ENCODE measurements around the gene RPL22L1.

RPL22L1 gene

GRCh38 chr3:170869645-170870593 lies at the start of gene RPL22L1:
TSS of gene RPL22L1 (minus strand) at chr3:170870195. CDS start at chr3:170870167, 28 bp downstream.
- no peak for TF ChIP-seq EZH2phosphoT487 (IDR thresholded peaks at IDR 0.05; ENCODE audit: borderline replicate concordance, low read length)
- no peak for TF ChIP-seq CTCF (IDR thresholded peaks at IDR 0.05; ENCODE audit: low read depth, low read length, poor library complexity, severe bottlenecking)
- Histone ChIP-seq H3F3A (ENCODE audit: control insufficient read depth, insufficient read depth) (peaks cover 47% of the 10 kb centered on the region), H3K4me3 (ENCODE audit: low read length) (peak within 1 kb of the TSS; percentile 83), H3K27ac (ENCODE audit: low read depth, low read length) (peak within 1 kb of the TSS; percentile 84), H3K4me2 (ENCODE audit: low read length) (peak within 1 kb of the TSS; percentile 87), H3K9me3 (ENCODE audit: control insufficient read depth, insufficient read depth, low read length) (no peaks in the 10 kb centered on the region), H3K79me2 (ENCODE audit: control insufficient read depth, low read length) (peaks cover 35% of the 10 kb centered on the region), H3K27me3 (ENCODE audit: control insufficient read depth, low read length) (no peaks in the 10 kb centered on the region), H3K9me2 (replicated peaks; ENCODE audit: control insufficient read depth, low read length) (no peaks in the 10 kb centered on the region), H3K36me3 (ENCODE audit: control insufficient read depth, low read length) (peaks cover 50% of the 10 kb centered on the region), H3K4me1 (ENCODE audit: control insufficient read depth, low read length) (peaks cover 27% of the 10 kb centered on the region), H4K20me1 (ENCODE audit: control insufficient read depth, insufficient read depth, low read depth, low read length) (peaks cover 15% of the 10 kb centered on the region; the same call in 1 of the 2 replicates)

DNA sequence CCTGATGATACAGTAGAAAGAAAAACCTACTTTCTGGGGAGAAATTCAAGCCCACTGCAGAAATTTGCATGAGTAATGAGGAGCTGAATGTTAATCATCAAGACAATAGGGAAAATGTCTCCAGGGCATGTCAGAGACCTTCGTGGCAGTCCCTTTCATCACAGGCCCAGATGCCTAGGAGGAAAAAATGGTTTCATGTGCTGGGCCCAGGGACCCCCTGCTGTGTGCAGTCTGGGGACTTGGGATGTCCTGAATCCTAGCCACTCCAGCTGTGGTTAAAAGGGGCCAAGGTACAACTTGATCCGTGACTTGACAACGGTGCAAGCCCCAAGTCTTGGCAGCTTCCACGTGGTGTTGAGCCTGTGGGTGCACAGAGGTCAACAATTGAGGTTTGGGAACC lies 48.7 kb upstream of the RPL22L1 start:
- Histone ChIP-seq H3K36me3 (ENCODE audit: control insufficient read depth, low read length) (no peaks in the 10 kb centered on the region), H3K27ac (ENCODE audit: low read depth, low read length) (no peak overlapping the region), H4K20me1 (ENCODE audit: control insufficient read depth, insufficient read depth, low read depth, low read length) (no peaks in the 10 kb centered on the region), H3K9me2 (replicated peaks; ENCODE audit: control insufficient read depth, low read length) (no peaks in the 10 kb centered on the region), H3K9me3 (ENCODE audit: control insufficient read depth, insufficient read depth, low read length) (peaks cover 6% of the 10 kb centered on the region; the same call in 1 of the 2 replicates), H3K4me2 (ENCODE audit: low read length) (no peak overlapping the region), H3K4me3 (ENCODE audit: low read length) (no peak overlapping the region), H3F3A (ENCODE audit: control insufficient read depth, insufficient read depth) (no peaks in the 10 kb centered on the region), H3K79me2 (ENCODE audit: control insufficient read depth, low read length) (no peaks in the 10 kb centered on the region), H3K27me3 (ENCODE audit: control insufficient read depth, low read length) (no peaks in the 10 kb centered on the region), H3K4me1 (ENCODE audit: control insufficient read depth, low read length) (no peaks in the 10 kb centered on the region)
- TF ChIP-seq CTCF (IDR thresholded peaks at IDR 0.05; ENCODE audit: low read depth, low read length, poor library complexity, severe bottlenecking), result no peak
- TF ChIP-seq EZH2phosphoT487 (IDR thresholded peaks at IDR 0.05; ENCODE audit: borderline replicate concordance, low read length), result no peak

- no peaks in the 10 kb centered on the region for H3K79me2 ChIP-seq (ENCODE audit: control insufficient read depth, low read length)
- H3K4me1 ChIP-seq (ENCODE audit: control insufficient read depth, low read length), result no peaks in the 10 kb centered on the region
- H3K9me3 ChIP-seq (ENCODE audit: control insufficient read depth, insufficient read depth, low read length), result peaks cover 6% of the 10 kb centered on the region
- H4K20me1 ChIP-seq (ENCODE audit: control insufficient read depth, insufficient read depth, low read depth, low read length), result no peaks in the 10 kb centered on the region
- no peak overlapping the region for H3K4me3 ChIP-seq (ENCODE audit: low read length)
- H3K4me2 ChIP-seq (ENCODE audit: low read length), result no peak overlapping the region
- no peak for TF ChIP-seq EZH2phosphoT487 (IDR thresholded peaks at IDR 0.05; ENCODE audit: borderline replicate concordance, low read length)
- no peak for TF ChIP-seq CTCF (IDR thresholded peaks at IDR 0.05; ENCODE audit: low read depth, low read length, poor library complexity, severe bottlenecking)
- H3K27ac ChIP-seq (ENCODE audit: low read depth, low read length), result no peak overlapping the region
- H3K36me3 ChIP-seq (ENCODE audit: control insufficient read depth, low read length), result no peaks in the 10 kb centered on the region
- H3K9me2 ChIP-seq (replicated peaks; ENCODE audit: control insufficient read depth, low read length), result no peaks in the 10 kb centered on the region
- H3K27me3 ChIP-seq (ENCODE audit: control insufficient read depth, low read length), result no peaks in the 10 kb centered on the region
- no peaks in the 10 kb centered on the region for H3F3A ChIP-seq (ENCODE audit: control insufficient read depth, insufficient read depth)
Measured at GRCh38 chr3:170914690-170915089, 44.7 kb upstream of the RPL22L1 start.

All from DOHH2 (cell line).